Myocyte (in vitro differentiated cells): ENCODE results near the gene AP3S2. TPM values are rescaled to one million over a fixed set of nuclear protein-coding genes. Genes with fewer than 3 reads are reported as not detected.
"Not testable (repeated sequence)": the region's sequence is repeated elsewhere in the genome, so short reads cannot be mapped to it uniquely, and the experiment has no call there.

ENCODE experiments used
- DNase-seq: peaks from one replicate; pipeline ENCODE4 v3.0.0-alpha.2; 2012; ENCODE audit warnings: low read depth
- microRNA-seq: library from miRNA; unstranded; fragments of <30 nt; microRNA quantifications from one replicate; pipeline ENCODE4, GENCODE V29; 2016
- total RNA-seq: library from RNA; depleted of rRNA; stranded (reverse); fragments of >200 nt; gene quantifications from 2 replicates; pipeline ENCODE4 v1.2.3, GENCODE V29; 2014

The AP3S2 gene
- total RNA-seq, 1 donor from 2014 or later, result 65.3 TPM

DNA sequence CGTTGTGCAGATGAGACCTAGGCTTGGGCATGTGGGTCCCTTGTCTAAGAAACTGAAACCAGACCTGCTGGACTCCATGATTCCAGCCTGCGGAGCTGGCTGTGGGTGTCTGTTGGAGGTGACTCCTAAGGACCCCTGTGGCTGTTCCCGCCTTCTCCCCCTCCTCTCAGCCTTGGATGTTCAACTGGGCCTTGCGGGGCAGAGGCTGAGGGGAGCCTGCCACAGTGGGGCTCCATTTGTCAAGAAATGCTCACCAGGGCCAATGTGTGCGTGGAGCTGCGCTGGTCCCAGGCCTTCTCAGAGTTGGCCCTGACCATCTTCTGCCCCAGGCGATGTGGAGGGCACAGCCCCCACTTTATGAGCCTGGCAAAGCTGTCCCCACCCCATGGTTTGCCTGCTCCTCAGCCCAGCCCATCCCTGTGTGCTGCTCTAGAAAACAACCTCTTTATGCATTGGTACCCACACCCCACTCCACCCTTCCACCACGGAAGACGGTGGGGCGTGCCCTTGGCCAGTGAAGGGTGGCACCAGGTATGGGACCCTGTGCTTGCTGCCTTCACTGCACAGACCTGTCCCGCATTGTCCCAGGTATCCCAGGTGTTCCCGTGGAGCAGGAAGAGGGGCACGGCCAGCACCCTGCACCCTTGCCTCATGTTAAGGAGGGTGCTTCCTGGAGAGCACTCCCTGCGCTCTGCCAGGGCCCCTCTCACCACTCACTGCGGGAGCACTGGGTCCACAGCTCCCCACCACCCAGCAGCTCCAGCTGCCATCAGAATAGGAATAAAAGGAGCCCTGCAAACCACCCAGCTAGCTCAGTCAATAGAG, 109.7 kb downstream of the AP3S2 start:
- no peak for DNase-seq

DNA sequence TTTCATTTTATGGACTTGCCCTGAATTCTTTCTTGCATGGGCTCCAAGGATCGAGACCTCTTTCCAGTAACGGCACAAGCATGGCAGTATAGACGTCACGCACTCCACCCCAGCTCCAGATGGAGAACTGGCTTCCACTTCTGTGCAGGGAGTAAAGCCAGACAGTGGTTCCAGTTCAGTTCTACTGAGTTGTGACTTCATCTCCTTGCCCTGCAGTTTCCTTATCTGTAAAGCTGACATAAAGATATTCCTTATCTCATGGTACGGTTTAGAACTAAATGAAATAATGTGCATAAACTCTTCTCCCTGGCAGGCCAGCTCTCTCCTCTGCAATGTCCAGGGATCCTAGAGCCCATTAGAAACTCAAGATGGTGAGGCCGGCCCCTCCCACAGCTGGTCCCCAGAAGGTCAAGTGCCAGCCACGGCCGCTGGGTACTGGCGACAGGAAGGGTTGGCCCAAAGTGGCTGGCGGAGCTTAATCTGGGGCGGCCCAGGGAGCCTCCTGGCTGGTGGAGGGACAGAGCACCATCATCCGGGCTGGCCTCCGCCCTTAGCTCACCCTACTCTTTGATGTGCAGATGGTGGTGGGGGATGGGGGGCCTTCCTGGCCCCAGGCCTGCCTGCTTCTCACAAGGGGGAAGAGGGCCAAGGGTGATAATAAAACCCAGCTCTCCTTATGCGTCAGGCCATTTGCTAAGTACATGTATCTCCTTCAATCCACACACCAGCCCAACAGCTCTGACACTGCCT, 110.5 kb downstream of the AP3S2 start:
- DNase-seq, result no peak

DNA sequence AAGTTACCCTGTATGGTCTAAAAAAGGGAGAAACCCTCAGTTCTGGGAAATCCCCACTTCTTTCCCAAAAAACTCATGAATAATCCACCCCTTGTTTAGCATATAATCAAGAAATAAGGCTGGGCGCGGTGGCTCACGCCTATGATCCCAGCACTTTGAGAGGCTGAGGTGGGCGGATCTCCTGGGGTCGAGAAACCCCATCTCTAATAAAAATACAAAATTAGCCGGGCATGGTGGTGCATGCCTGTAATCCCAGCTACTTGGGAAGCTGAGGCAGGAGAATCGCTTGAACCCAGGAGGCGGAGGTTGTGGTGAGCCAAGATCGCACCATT, 111.2 kb downstream of the AP3S2 start:
- DNase-seq, result not testable (repeated sequence)

DNA sequence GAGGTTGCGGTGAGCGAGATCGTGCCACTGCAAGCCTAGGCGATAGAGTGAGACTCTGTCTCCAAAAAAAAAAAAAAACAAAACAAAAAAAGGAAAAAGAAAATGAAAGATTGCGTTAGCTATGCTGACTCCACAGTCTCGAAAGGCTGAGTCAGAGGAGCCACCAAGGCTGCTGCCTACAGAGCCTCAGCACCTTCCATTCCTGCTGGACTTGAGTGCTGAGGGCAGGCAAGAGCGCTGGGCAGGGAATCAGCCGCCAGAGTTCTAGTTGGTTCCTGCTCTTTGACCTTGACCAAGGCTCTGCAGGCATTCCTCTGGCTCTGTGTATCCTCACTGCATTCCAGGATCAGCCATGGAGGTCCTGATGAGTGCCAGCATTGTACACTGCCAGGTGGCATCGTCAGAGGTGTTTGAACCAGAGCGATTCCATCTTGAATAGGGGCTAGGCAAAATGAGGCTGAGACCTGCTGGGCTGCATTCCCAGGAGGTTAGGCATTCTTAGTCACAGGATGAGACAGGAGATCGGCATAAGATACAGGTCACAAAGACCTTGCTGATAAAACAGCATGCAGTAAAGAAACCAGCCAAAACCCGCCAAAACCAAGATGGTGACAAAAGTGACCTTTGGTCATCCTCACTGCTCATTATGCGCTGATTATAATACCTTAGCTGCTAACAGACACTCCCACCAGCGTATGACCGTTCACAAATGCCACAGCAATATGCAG, 111.7 kb downstream of the AP3S2 start:
- DNase-seq, result no peak

DNA sequence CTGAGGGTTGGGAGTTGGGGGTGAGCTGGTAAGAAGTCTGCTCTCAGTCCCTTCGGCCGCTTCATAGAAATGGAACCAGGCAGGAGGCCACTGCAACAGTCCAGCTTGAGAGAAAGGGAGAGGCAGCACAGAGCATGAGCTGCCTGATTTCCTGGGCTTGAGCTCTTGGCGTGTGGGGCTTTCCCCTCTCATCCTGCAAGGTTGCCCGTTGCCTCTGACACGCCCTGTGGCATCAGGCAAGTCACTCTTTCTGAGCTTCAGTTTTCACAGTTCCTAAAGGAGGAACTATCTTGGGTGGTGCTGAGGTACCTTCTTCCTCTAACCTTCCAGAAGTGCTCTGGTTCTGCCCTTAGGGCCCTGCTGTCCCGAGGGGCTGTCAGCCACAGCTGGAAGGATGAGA, 112.7 kb downstream of the AP3S2 start:
- DNase-seq, result no peak

DNA sequence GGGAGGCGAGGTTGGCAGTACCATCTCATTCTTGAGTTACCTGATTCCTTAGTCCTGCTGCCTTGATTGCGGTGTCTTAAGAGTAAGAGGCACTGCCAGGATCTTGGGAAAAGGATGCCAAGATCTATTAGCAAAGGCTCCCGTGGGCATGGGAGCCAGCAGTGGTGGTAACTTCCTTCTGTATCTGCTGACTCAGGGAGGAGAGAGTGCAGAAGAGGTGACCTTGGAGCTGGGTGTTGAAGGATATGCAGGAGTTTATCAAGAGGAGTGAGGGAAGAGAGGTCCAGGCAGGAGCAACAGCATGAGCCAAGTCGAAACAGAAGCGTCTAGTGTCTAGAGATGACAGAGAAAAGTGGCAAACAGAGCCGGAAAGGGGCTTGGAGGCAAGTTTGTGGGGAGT, 113.2 kb downstream of the AP3S2 start:
- no peak for DNase-seq

Small RNA genes lying within 50 kb of the gene (microRNA-seq; reads per million reads assigned to microRNA genes)
- not detected for gene MIR5009
- not detected for gene MIR5094

Other genes with a start within 250 kb of the AP3S2 start
- 6.3 and 8.0 TPM in 2 replicates for gene KIF7, start 238.5 kb downstream of the AP3S2 start, total RNA-seq
- 0.05 TPM in 2 replicates for gene PLIN1, start 214.6 kb downstream of the AP3S2 start, total RNA-seq
- 7.1 and 7.3 TPM in 2 replicates for gene PEX11A, start 203.2 kb downstream of the AP3S2 start, total RNA-seq
- not detected in 2 replicates for gene WDR93, start 203.2 kb downstream of the AP3S2 start, total RNA-seq
- 0.75 and 1.0 TPM in 2 replicates for gene MESP1, start 142.7 kb downstream of the AP3S2 start, total RNA-seq
- 0.24 and 0.42 TPM in 2 replicates for gene MESP2, start 117.7 kb downstream of the AP3S2 start, total RNA-seq
- gene ANPEP, start 79.1 kb downstream of the AP3S2 start, total RNA-seq, result 6.2 and 6.6 TPM in 2 replicates
- gene ARPIN, start 19.0 kb upstream of the AP3S2 start, total RNA-seq, result 5.4 and 5.6 TPM in 2 replicates
- 5.3 and 6.3 TPM in 2 replicates for gene ZNF710, start 107.3 kb upstream of the AP3S2 start, total RNA-seq
- 222 and 295 TPM in 2 replicates for gene IDH2, start 208.5 kb upstream of the AP3S2 start, total RNA-seq